AG08395 (cell line): ENCODE data around the gene SMG1.
"Not testable (repeated sequence)": the region's sequence is repeated elsewhere in the genome, so short reads cannot be mapped to it uniquely, and the experiment has no call there.

Experiments used
- DNase-seq: peaks from one replicate; pipeline ENCODE4 v3.0.0; 2012; ENCODE audit warnings: mixed read lengths, low spot score

Gene SMG1

DNA sequence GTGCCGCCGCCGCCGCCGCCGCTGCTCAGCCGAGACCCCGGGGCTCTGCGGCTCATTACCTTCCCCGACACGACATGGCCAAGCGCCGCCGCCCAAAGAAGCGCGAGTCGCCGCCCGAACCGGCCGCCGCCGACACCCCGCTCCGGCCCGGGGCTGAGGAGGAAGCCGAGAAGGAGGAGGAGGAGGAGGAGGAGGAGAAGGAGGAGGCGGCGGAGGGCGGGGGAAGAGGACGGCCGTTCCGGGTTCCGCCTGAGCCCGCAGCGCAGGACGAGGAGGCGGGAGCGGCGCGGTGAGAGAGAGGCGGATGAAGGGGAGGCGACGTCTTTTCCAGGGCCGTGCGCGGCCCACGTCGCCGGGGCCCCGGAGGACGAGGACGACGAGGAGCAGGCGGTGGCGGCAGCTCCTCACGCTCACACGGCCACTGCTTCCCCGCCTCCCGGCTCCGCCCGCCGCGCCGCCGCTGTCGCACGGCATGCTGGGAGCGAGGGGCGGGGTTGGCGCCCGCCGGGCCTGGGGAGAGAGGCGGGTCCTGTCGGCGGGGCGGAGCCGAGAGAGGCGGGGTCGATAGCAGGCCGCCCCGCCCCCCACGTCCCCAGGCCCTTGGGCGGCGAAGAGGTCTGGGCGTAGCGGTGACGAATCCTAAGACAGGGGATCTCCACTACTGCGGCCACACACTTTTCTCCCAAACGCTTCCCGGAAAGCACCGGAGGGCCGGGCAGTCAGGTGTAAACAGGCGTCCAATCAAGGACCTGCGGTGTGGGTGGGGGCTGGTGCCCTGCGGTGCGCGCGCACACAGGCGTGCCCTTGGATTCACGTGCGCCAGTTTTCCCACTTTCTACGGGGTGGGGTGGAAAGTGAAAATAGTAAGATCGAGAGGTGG lies at the start of gene SMG1:
SMG1 (minus strand) TSS at position 423 of the 880 bp plus-strand sequence; CDS start at position 56, 367 bp downstream.
- peak; percentile 92 for DNase-seq

DNA sequence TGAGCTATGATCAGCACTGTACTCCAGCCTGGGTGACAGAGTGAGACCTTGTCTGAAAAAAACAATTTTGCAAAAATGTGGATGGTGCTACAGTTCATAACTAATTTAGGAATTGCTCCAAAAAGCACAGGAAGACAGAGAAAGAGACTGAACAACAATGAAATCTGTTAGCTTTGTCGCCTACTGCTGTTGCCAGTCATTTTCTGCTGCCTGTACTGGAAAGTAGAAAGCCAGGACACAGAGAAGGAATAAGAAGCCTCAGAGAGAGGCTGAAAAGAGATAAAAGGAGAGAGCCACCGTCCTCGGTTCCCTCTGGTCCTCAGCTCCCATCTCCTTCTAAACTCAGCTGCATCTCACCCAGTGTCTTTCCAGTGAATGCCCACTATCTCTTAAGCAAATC lies 48.9 kb upstream of the SMG1 start:
- no peak for DNase-seq

DNA sequence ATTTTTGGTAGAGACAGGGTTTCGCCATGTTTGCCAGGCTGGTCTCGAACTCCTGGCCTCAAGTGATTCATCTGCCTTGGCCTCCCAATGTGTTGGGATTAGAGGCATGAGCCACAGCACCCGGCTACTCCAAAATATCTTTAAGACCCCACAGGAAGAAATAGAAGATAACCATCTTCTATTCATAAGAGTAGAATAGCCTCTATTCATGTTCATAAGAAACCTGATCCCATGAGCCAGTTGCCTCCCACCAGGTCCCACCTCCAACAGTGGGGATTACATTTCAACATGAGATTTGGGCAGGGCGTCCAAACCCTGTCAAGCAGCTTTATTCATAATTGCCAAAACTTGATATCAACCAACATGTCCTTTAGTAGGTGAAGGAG lies 43.6 kb upstream of the SMG1 start:
- DNase-seq = no peak

DNA sequence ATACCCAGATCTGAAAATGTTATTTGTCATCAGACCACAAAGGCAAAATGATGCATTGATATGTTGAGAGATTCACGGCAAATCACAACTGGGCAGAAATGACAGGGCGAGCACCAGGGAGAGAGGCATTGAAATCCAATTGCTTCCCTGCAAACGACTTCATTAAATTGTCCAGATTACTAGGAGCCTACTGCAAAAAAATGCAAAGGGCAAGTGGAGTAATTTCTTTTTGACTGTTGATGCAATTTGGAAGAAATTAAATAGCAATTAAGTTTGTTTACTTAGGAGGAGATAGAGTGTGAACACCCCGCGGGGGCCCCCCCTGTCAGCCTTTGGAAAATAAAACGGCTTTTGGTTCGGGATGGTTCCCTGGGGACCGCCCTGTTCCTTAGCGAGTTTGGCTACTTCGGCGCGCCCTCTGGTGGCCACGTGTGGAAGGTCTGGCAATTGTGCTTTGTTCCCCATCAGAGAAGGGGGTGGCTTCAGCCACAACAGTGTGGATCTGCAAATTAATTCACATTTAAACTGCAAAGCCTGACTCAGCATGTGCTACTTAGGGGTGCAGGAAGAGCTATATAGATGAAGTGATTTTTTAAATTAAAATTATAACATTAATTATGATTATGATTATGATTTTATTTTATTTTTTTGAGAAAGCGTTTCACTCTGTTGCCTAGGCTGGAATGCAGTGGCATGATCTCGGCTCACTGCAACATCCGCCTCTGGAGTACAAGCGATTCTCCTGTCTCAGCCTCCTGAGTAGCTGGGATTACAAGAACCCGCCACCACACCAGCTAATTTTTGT lies 43.0 kb upstream of the SMG1 start:
- DNase-seq = peak; percentile 92

DNA sequence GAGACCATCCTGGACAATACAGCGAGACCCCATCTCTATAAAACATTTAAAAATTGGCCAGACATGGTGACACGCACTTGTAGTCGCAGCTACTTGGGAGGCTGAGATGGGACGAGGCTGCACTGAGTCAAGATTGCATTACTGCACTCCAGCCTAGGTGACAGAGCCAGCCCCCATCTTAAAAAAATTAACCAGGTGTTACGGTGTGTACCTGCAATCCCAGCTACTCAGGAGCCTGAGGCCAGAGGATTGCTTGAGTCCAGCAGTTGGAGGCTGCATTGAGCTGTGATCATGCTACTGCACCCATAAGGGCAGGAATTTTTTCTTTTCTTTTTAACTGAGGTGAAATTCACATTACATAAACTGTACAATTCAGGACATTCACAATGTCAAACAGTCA lies 40.6 kb upstream of the SMG1 start:
- DNase-seq = no peak

DNA sequence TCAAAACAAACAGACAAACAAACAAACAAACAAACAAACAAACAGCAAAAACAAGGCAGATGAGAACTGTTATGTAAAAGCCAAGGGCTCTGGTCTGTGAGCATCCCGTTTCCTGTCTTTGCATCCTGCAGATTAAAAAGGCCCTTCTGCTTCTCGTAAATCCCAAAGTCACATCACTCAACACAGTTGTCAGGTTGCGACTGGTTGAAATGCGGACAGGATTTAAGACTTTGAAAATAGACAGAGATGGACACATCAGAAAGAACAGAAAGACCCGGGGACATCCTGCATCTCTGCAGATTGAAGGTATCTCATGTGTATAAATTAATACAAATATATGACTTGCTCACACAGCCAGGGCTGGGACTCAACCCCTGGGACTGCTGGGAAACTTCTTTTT lies 39.3 kb upstream of the SMG1 start:
- no peak for DNase-seq

DNA sequence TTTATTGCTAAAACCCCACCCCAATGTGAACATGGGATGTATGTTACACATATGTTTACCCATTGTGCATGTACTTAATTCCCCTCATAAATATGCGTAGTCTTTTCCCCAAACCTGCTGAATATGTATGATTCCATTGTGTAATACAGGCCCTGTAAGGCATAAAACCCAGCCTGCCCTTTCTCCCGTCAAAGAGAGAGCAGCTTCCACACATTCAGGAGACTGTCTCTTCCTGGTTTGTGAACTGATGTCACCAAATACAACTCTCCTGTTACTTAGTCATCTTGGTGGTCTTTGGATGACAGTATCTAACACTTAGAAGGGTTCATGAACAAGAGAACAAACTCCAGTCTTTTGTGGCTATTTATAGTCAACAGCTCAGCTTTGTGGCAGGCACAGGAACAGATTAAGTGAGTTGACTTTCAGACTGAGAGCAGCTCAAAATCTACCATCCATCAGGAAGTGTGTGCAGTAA lies 32.9 kb upstream of the SMG1 start:
- DNase-seq = peak; percentile 18

DNA sequence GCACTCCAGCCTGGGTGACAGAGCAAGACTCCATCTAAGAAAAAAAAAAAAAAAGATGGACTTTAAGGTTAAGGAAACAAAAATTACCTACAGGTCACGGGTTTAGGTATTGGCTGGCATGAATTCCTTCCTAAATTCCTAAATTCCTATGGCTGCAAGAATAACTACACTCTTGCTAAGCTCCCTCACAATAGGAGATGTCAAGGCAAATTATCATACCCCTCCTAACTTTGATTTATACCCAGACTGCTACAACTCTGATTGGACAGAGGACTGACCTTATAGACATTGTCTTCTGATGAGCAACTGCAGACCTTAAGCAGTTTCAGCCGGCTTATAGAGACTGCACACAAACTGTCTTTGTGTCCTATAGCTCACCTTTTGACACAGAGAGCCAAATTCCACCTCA lies 32.4 kb upstream of the SMG1 start:
- no peak for DNase-seq

DNA sequence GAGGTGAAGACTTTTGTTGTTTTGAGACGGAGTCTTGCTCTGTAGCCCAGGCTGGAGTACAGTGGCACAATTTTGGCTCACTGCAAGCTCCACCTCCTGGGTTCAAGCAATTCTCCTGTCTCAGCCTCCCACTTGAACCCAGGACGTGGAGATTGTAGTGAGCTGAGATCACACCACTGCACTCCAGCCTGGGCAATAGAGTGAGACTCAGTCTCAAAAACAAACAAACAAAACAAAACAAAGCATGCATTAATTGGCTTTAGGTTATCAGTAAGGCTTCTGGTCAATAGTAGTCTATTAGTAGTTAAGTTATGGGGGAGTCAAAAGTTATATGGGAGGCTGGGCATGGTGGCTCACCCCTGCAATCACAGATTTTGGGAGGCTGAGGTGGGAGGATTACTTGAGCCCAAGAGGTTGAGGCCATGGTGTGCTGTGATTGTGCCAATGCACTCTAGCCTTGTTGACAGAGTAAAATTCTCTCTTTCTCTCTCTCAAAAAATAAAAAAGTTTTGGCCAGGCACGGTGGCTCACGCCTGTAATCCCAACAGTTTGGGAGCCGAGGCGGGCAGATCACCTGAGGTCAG lies 30.5 kb upstream of the SMG1 start:
- not testable (repeated sequence) for DNase-seq

DNA sequence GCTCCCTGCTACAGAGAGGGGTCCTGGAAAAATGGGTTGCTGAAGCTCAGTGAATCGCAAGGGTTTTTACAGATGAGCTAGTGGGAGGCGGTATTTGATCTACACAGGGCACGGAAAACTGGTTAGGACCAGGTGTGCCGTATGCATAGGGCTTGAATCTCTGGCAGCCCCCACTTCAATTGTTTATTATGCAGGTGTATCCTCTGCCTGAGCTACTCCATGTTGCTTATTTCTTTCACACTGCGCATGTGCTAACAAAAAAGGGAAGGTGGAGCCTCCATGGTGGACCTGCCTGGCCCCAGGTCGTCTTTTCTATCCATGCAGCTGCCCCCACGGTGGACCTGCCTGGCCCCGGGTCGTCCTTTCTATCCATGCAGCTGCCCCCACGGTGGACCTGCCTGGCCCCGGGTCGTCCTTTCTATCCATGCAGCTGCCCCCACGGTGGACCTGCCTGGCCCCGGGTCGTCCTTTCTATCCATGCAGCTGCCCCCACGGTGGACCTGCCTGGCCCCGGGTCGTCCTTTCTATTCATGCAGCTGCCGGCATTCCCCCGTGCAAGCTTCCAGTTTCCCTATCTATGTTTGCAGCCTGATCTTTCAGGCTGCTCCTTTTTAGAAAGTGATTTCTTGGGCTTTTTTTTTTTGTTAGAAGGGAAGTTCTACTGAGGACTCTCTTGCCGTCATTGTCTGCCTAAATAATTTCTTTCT lies 29.8 kb upstream of the SMG1 start:
- not testable (repeated sequence) for DNase-seq

DNA sequence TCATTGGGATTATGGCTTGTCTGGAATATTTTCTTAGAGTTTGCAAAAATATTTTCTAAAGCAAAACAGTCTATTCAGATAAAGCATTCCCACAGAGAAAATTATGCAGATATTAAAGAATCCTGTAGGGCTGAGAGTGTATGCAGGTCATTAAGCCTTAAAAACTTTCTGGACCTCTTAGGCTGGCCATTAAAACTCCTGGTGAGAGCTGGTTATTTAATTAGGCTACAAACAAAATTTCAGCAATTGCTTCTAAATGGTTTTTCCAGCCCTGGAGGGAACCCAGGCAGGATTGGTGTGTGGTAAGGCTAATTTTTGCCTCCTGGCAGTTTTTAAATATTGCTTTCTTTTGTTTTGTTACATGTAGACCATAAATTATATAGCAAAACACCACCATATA lies 27.3 kb upstream of the SMG1 start:
- DNase-seq = no peak

DNA sequence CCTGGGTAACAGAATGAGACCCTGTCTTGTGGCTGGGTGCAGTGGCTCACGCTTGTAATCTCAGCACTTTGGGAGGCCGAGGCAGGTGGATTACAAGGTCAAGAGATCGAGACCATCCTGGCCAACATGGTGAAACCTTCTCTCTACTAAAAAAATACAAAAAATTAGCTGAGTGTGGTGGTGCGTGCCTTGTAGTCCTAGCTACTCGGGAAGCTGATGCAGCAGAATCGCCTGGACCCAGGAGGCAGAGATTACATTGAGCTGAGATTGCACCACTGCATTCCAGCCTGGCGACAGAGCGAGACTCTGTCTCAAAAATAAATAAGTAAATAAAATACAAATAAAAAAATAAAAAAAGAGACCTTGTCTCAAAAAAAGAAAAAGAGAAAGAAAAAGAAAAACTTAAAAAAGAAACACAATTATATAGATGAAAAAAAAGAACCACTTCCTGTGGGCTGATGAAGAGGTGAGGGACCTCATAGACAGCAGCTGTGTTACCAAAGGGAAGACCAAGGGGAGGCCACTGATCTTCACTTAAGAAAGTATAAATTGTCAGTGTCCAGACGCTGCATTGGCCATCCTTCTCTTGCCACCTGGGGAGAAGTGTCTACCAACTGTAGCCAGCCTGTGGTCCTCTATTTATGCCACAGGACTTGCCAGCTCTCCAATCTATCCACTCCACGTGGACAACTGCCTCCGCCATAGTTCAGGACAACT lies 24.4 kb upstream of the SMG1 start:
- DNase-seq = no peak

DNA sequence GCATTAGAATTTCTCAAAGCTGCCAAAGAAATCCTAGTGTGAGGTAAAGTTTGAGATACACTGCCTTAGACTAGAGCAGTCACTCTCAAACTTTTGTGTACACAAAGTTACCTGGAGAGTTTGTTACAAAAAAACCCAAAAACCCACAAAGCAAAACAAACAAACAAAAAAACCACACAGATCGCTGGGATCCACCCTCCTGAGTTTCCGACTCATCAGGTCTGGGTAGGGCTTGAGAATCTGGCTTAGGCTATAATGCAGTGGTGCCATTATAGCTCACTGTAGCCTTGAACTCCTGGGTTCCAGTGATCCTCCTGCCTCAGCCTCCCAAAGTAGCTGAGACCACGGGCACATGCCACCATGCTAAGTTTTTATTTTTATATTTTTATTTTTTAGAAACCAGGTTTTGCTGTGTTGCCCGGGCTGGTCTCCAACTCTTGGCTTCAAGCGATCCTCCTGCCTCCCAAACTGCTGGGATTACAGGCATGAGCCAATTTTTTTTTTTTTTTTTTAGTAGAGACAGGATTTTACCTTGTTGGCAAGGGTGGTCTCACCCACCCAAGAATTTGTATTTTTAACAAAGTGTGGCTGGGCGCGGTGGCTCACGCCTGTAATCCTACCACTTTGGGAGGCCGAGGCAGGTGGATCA lies 22.3 kb upstream of the SMG1 start:
- DNase-seq = no peak

DNA sequence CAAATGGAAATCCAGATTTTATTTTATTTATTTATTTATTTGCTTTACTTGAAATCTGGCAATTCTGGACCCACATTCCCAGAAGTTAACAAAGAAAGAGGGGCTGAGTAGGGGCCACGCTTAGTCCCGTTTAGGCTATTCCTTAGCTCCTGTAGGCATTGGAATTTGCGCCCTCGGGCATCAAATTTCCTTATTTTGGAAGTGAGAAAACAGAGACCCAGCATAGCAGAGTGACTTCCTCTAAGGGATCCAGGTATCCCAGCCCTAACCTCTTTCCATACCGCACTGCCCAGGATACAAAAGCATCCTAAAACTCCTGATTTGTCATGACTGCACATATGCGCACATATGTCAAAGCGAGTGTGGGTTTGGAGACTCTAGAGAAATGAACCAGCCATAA lies 19.0 kb upstream of the SMG1 start:
- no peak for DNase-seq

DNA sequence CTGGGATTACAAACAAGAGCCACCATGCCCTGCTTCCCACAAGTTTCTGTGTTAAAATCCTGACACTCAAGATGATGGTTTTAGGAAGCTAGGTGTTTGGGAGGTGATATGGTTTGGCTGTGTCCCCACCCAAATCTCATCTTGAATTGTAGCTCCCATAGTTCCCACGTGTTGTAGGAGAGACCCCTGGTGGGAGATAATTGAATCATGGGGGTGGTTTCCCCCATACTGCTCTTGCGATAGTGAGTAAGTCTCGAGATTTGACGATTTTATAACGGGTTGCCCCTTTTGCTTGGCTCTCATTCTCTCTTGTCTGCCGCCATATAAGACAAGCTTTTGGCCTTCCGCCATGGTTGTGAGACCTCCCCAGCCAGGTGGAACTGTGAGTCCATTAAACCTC lies 17.2 kb upstream of the SMG1 start:
- DNase-seq = no peak

DNA sequence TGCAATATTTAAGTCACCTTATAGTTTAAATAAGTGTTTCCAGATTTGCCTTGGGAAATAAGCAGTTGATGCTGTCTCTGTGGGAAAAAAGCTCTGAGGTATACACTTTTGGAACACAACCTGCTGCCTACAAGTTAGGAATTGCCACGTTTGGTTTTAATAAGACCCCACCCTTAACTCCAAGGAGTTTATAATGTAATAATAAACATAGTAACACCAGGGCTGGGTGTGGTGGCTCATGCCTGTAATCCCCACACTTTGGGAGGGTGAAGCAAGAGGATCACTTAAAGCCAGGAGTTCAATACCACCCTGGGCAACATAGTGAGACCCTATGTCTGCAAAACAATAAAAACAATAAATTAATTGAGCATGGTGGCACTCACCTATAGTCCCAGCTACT lies 15.9 kb upstream of the SMG1 start:
- DNase-seq = no peak

DNA sequence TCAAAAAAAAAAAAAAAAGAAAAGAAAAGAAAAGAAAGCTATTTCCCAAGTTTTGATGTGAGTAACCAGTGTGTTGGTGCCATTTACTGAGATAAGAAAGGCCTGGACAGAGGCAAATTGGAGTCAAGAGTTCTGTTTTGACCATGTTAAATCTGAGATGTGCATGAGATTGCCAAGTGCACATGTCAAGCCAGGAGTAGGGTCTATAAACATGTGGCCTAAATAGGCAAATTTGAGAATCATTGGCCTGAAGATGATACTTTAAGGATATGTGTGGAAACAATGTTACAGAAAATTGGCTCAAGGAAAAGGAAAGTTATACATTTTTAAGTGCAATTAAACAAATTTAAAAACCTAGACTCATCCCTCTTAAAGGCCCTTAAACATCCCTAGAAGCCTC lies 15.3 kb upstream of the SMG1 start:
- DNase-seq = no peak

DNA sequence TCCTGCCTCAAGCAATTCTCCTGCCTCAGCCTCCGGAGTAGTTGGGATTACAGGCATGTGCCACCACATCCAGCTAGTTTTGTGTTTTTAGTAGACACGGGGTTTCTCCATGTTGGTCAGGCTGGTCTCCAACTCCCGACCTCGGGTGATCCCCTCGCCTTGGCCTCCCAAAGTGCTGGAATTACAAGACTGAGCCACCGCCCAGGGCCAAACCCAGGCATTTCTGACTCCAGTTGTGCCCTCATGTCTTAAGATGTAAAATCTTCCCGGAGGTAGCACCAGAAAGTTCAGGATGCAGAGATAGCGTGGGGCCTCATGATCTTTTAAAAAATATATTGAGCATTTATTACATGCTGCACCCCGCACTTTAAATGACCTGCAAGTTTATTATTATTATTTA lies 12.8 kb upstream of the SMG1 start:
- DNase-seq = no peak

DNA sequence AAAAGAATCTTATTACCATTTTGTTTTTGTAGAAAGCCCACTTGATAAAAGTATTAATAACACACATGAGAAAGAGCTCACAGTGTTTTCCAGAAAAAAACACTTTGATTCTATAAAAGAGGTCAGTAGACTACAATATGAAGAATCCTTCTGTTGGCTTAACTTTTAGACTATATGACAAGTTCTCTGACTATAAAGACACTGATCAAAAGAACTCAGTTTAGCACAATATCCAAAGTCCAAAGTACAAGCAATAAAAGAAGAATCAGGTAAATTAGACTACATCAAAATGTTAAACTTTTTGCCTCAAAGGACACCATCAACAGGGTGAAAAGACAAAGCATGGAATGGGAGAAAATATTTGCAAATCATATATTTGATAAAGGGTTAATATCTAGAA lies 11.2 kb upstream of the SMG1 start:
- no peak for DNase-seq

DNA sequence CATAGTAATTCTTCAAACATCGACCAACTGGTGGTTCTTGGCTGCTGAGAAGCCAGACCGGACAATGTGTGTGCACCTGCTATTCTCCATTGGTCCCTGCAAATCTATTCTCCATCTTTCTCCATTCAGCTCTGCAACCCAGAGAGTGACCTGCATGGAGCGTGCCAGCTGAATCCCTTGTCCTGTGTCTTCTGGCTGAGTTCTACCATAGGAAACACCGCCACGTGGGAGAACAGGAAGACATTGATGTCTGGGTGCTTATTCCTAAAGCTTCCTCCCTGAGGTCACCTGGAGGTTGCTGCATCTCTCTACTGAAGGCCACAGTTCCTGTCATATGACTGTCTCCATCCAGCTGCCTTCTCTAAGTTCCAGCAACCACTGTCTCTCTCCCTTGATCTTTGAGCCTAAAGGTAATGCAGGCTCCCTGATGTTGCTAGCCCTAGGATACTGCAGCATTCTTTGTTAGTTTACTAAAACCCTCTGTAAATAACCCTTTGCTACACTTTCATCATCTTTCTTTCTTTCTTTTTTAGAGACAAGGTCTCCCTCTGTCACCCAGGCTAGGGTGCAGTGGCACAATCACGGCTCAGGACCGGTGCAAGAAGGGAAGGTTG lies 10.6 kb upstream of the SMG1 start:
- no peak for DNase-seq

DNA sequence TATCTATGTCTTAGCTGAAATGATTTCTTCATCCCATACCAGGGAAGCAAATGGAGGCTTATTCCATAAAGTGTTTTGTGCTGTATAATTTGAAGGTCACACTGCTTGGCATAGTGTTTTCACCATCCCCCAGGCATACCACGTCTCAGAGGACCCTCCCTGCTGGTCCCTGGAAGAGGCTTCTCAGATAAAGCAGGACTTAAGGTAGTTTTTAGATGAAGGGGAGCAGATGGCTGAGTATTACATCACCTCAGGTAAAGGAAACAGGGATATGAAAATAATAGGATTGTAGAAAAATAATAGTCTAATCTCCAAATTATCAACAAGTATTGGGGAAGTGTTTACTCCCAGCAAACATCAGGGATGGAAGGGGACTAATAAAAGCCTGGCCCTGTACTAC lies 7.3 kb upstream of the SMG1 start:
- no peak for DNase-seq
